Stimulated activated naive CD8-positive, alpha-beta T cell treated with anti-CD3 and anti-CD28 coated beads, Interleukin-15, Interleukin-2, amounts not matched to agents 100 U/mL and 50 U/mL, for 24 hours (primary cell): ENCODE measurements around the gene PPFIA2.
A peak's percentile ranks its signal among the peaks of the same experiment; 100 is the strongest.

ENCODE experiments used
- ATAC-seq: fragments of 150-1000 bp; cut with Tn5 transposase; one replicate; pipeline ENCODE4 v1.10.0; 2021
- DNase-seq: peaks from one replicate; pipeline ENCODE4 v3.0.0; 2021

PPFIA2 gene

GRCh38 chr12:81543621-81544139, 215.5 kb downstream of the PPFIA2 start:
- ATAC-seq, result no peak
- no peak for DNase-seq

DNA sequence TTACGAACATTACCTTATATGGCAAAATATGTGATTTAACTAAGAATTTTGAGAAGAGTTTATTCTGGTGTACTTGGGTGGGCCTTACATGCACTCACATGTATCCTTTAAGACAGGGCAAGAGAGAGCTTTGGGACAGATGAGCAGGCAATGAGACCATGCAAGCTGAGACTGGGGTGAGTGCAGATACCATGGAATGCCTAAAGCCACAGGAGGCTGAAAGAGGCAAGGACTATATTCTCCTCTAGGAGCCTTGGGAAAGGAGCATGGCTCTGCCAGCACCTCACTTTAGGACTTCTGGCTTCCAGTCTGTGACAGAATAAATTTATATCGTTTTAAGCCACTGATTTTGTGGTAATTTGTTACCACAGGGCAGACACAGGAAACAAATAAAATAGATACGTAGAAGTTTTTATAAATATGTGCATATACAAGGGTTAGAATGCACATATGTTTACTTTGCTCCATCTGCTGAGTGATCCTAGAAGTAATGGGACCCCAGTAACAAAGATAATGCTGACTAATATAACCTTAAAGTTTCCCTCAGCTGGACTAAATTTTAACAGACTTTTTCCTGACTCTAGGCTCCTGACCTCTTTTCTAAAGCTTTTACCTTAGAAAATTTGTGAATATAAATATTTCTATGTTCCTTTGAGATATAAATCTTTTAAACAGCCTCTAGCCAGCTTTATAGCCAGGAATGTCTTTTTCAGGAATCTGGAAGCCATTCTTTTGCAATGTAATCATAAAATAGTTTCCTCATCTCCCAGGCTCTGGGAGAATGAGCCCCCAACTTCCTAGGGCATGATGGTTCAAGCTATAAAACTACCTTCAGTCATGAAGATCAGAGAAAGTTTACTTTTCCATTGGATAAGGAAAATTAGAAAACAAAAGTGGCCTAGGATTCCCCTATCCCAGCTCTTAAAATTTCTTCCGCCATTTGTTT, 216.8 kb downstream of the PPFIA2 start:
- ATAC-seq (no peak), DNase-seq (no peak)

DNA sequence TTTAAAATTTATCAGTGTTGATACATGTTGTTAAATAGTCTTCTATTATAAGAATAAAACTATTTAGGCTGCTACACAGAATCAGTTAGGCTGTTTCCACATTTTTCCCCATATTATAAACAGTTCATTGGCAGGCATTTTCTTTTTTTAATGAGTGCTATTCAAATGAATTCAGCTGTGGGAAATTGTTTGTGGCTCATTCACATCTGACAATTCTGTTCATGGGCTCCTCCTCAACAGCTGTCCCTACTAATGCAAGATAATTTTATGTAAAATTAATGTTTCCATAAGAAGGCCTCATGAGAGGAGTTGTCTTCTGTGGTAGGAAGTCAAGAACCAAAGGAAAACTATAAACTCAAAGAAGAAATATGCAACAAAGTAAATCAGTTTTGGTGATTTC, 218.0 kb downstream of the PPFIA2 start:
- no peak for DNase-seq

GRCh38 chr12:81539279-81539678, 219.9 kb downstream of the PPFIA2 start:
- ATAC-seq (no peak), DNase-seq (no peak)

More for the DNA sequence above, 218.0 kb downstream of the PPFIA2 start:
- no peak for ATAC-seq

DNA sequence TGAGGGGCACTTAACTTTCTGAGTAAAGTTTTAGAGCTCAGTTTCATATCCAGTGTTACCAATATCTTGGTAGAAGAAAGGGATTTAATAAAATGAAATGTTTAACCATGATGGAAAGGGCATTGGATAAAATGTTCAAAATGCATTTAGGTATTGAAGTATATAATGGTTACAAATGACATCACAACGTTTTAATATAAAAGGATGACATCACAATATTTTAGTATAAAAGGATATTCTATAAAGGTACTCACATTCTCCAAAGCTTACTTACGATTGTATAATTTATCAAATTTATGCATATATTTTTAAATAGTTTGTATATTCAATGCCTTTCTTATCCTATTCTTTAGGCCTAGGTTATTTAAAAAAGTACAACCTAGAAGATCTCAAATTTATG, 226.1 kb downstream of the PPFIA2 start:
- DNase-seq, result no peak
- ATAC-seq, result no peak

DNA sequence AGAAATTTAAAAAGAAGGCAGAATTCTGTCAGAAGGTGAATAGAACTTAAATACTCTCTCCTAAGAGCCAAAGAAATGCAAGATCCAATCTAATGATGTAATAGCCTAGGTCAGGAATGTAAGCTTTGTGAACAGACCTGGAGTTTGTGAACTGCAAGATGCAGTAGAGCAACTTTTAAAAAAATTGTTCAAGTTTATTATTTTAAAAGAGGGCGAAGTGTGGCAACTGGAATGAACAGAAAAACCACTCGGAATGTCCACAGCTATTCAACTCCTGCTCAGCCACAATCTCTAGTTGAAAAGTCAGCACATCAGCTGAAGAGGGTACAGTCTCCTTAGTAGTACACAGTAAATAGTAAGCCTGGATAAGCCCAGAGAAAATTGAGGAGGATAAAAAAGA, 228.8 kb downstream of the PPFIA2 start:
- DNase-seq, result no peak
- ATAC-seq, result no peak

- ATAC-seq, result no peak
- no peak for DNase-seq
Measured at GRCh38 chr12:81520064-81520945, 238.8 kb downstream of the PPFIA2 start.

GRCh38 chr12:81518638-81519037, 240.5 kb downstream of the PPFIA2 start:
- DNase-seq, result no peak
- ATAC-seq, result no peak

GRCh38 chr12:81517296-81517695, 241.9 kb downstream of the PPFIA2 start:
- ATAC-seq (no peak), DNase-seq (no peak)

DNA sequence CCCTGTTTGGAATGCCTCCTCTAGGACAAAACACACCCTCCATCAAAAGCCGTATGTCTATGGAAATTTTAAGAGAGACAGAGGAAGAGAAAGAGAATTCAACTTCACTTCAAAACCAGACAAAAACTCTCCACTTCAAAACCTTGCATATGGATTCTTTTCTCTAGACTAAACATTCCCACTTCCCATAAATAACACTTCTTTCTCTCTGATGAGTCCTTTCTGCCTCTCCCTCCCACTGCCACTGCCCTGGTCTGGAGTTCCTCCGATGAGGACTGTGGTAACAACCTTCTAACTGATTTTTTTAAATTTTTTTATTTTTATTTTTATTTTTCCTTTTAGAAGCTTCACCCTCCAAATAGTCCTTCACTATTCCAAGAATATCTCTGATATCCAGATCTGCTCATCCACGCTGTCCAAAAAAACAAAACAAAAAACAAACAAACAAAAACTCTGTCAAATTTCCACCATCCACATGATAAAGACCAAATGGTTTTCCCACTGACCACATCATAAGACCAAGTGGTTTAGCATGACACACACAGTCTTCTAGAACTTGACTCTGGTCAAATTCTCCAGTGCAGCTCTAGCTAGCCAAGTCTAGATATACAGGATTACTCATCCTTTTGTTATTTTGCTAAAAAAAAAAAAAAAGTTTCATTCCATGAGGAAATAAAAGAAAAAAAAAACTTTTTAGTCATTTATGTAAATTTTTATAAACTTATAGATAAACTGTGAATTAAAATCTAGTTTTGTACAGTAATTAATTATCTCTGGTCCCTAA, 256.0 kb downstream of the PPFIA2 start:
- DNase-seq (no peak), ATAC-seq (no peak)

- no peak for DNase-seq
Measured at GRCh38 chr12:81500788-81501187, 258.4 kb downstream of the PPFIA2 start.

DNA sequence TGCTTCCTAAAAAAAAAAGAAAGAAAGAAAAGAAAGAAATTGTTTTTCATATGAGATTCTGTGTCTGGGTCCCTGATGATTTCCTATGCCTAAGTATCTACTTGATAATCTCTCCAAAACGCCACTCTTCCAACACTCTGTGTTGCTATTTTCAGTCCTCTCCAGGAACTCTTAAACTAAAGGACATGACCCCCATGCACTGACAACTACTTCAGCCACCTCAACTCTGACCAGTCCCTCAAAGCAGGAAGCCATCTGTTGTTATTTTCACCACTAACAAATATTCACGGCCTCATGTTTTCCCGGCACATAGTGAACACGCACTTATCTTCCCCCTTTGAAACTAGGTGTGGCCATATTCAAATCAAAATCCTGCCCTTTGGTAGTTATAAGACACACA, 259.3 kb downstream of the PPFIA2 start:
- ATAC-seq (no peak), DNase-seq (no peak)

More at GRCh38 chr12:81500788-81501187, 258.4 kb downstream of the PPFIA2 start:
- ATAC-seq, result no peak

GRCh38 chr12:81492131-81492720, 266.9 kb downstream of the PPFIA2 start:
- no peak for ATAC-seq
- DNase-seq, result no peak

DNA sequence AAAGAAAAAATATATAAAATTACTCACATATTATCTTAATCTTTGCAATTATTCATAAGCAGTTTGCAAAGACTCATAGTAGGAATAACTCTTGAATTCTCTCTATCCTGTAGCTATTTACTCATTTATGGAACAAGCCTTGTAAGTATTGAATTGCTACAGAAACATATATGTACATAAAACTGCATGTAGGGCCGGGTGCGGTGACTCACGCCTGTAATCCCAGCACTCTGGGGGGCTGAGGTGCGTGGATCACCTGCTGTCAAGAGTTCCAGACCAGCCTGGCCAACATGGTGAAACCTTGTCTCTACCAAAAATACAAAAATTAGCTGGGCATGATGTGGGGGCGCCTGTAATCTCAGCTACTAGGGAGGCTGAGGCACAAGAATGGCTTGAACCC, 286.2 kb downstream of the PPFIA2 start:
- ATAC-seq, result no peak
- DNase-seq, result no peak

GRCh38 chr12:81470923-81471322, 288.2 kb downstream of the PPFIA2 start:
- ATAC-seq (no peak), DNase-seq (no peak)

GRCh38 chr12:81468206-81468605, 290.9 kb downstream of the PPFIA2 start:
- DNase-seq, result no peak
- ATAC-seq, result no peak

DNA sequence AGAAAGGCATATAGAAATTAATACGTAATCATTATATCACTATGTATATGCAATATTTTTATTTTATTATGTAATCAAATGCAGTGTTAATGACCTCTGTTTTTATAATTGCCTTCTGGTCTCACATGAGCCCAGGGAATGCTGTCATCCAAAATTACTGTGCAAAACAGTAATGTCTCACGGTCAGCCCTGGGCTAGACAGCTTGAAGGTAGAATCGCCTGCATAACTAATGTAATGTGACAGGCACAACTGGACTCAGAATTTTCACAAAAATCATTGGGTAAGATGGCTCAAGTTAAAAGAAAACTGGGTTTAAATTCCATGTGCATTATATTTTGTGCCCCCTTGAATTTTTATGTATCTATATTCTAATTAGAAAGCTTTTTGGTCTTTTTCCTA, 293.3 kb downstream of the PPFIA2 start:
- ATAC-seq (no peak), DNase-seq (no peak)

DNA sequence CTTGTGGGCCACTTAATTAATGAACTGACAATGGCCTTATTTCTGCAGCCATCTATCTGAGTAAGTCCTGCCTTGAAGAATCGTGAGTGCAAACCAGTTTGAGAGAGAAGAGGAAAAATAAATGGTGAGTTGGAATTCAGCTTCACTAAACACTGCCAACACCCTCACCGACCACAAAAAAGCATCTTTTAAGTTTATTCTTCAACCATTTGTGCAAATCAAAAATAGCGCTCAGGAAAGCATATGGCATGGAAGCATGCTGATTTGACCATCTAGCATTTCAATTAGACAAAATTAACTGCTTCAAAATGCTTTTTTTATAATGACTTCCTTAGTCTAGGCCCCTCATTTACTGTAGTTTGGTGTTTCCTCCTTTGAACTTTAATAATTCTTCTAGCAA, 294.0 kb downstream of the PPFIA2 start:
- ATAC-seq (no peak), DNase-seq (no peak)

DNA sequence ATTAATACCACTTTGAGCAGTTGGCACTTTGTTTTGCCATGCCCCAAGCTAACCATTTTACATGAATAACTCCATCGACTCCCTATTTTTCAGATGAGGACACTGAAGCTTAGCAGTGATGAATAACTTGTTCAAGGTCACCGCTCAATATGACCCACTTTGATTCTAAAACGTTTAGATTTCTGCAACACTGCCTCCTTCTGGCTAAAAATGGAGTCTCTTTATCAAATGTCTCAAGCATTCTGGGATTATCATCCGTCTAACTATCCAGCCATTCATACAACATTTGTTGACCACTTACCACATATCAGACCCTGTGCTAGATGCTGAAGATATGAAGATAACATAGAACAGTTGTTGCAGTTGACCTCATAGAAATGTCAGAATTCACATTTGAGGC, 298.0 kb downstream of the PPFIA2 start:
- no peak for DNase-seq
- ATAC-seq, result no peak

DNA sequence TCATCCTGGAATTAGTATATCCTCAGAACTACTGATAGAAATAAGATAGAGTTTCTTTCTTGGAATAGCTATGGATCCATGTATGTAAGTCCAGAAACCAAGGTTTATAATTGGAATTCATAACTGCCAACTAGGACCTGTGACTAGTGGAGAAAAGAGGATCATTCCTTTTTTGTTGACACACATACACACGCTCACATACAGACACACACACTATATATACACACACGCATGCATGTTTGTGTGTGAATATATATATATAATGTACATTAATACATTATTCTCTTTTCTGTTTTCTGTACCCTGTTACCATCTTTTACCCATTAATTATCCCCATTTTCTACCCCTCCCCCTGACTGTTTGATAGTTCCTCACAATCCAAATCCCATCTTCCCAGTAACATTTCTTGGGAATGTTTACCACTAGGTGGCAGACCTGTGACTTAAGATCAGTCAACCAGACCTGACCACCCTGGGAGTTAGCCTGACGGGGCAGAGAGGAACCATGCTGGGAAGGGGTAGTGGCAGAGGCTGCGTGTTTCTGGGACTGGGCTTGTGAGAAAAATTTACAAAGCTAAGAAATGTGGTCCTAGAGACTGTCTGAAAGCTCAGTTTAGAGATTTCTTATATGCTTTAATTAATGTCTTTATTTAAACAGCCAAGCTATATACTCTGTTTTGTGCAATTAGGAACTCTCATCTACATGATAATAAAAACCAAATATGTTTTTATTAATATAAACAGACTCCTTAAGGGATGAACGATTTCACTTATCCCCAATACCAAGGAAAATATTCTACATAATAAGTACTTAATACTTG, 308.0 kb downstream of the PPFIA2 start:
- ATAC-seq (no peak), DNase-seq (peak; percentile 3)

- ATAC-seq (no peak), DNase-seq (no peak)
Measured at GRCh38 chr12:81441629-81442028, 317.5 kb downstream of the PPFIA2 start.
